HepG2 (cell line): ENCODE data around the gene DOHH.

Experiments used
- CTCF ChIP-seq: sonication (generic); formaldehyde crosslinking; IDR thresholded peaks from 2 replicates; pipeline ENCODE4 v1.5.0; 2020; ENCODE audit warnings: mild to moderate bottlenecking, missing genetic modification reagents, moderate library complexity
- FOXJ3 ChIP-seq: sonication (generic); formaldehyde crosslinking; IDR thresholded peaks from 2 replicates; pipeline ENCODE4 v1.4.0; 2020; ENCODE audit warnings: missing genetic modification reagents, mild to moderate bottlenecking, borderline replicate concordance
- GLI4 ChIP-seq: sonication (generic); formaldehyde crosslinking; IDR thresholded peaks from 2 replicates; pipeline ENCODE4 v1.5.1; 2020; ENCODE audit warnings: missing genetic modification reagents, mild to moderate bottlenecking, moderate library complexity, borderline replicate concordance
- TCF7L2 ChIP-seq: IDR thresholded peaks from 2 replicates; pipeline ENCODE4 v1.6.1; 2011; ENCODE audit warnings: mild to moderate bottlenecking, low read depth, low read length, moderate library complexity
- ZNF138 ChIP-seq: sonication (generic); formaldehyde crosslinking; IDR thresholded peaks from 2 replicates; pipeline ENCODE4 v1.5.0; 2020; ENCODE audit warnings: mild to moderate bottlenecking, low read depth, missing genetic modification reagents
- ZNF274 ChIP-seq: sonication (generic); formaldehyde crosslinking; IDR thresholded peaks from 2 replicates; pipeline ENCODE4 v1.5.1; 2020; ENCODE audit warnings: mild to moderate bottlenecking, missing genetic modification reagents

GRCh38 chr19:3471954-3472655 is 28.4 kb downstream of the DOHH start:
- no peak for TF ChIP-seq GLI4
- TF ChIP-seq FOXJ3 = no peak
- TF ChIP-seq CTCF (CRISPR knock-in tag) = peak; percentile 84
- TF ChIP-seq ZNF138 (CRISPR knock-in tag) = no peak
- TF ChIP-seq ZNF274 (CRISPR knock-in tag) = no peak
- no peak for TF ChIP-seq TCF7L2
